HTERT RPE-1 (cell line): Measurements from ENCODE around the gene ASPSCR1.

Experiments used
- in situ Hi-C: fragments of 300-500 bp; cut with MboI; formaldehyde crosslinking; loops from 4 replicates; pipeline ENCODE4 v1.14.3; 2020; ENCODE audit warnings: low sequenced_read_pairs

The ASPSCR1 gene

GRCh38 chr17:81960130-81960958 is 17.1 kb upstream of the ASPSCR1 start:
- in situ Hi-C loops: no loop called here

GRCh38 chr17:81961087-81961511 is 16.3 kb upstream of the ASPSCR1 start, which contains the start of gene NOTUM:
TSS of gene NOTUM (minus strand) at chr17:81961187. CDS start at chr17:81960909, 278 bp downstream.
- in situ Hi-C loops: no loop called here

GRCh38 chr17:81961521-81962498 is 15.6 kb upstream of the ASPSCR1 start:
- in situ Hi-C loops: no loop called here

- in situ Hi-C loops: no loop called here
Observed at GRCh38 chr17:81962499-81963441, 14.7 kb upstream of the ASPSCR1 start.

GRCh38 chr17:81964081-81964849 is 13.2 kb upstream of the ASPSCR1 start:
- in situ Hi-C loops: no loop called here

GRCh38 chr17:81966343-81967243 is 10.8 kb upstream of the ASPSCR1 start:
- in situ Hi-C loops: no loop called here

- in situ Hi-C loops: no loop called here
Observed at GRCh38 chr17:81967244-81967532, 10.2 kb upstream of the ASPSCR1 start.

- in situ Hi-C loops: no loop called here
Observed at GRCh38 chr17:81967533-81968395, 9.7 kb upstream of the ASPSCR1 start.

- in situ Hi-C loops: no loop called here
Observed at GRCh38 chr17:81968396-81968745, 9.1 kb upstream of the ASPSCR1 start.

GRCh38 chr17:81968850-81969812 is 8.3 kb upstream of the ASPSCR1 start:
- in situ Hi-C loops: no loop called here

GRCh38 chr17:81973432-81973831 is 4.0 kb upstream of the ASPSCR1 start:
- in situ Hi-C loops: no loop called here

- in situ Hi-C loops: no loop called here
Observed at GRCh38 chr17:81976332-81977210, 858 bp upstream of the ASPSCR1 start.

GRCh38 chr17:81978524-81979298 is 1.3 kb downstream of the ASPSCR1 start:
- in situ Hi-C loops: no loop called here

- in situ Hi-C loops: no loop called here
Observed at GRCh38 chr17:81980122-81980521, 2.7 kb downstream of the ASPSCR1 start.

GRCh38 chr17:81980707-81981343 is 3.4 kb downstream of the ASPSCR1 start:
- in situ Hi-C loops: no loop called here
